KMS-11 (cell line): ENCODE data around the gene DHCR7.

Source experiments
- H2AFZ ChIP-seq: fragments of 200-600 bp; sonication (generic); 2 replicates; pipeline ENCODE4 v1.6.1; 2016; ENCODE audit warnings: antibody characterized with exemption, mixed run types, low read depth
- H3K27ac ChIP-seq: fragments of 200-600 bp; sonication (generic); 2 replicates; pipeline ENCODE4 v1.6.1; 2016; ENCODE audit warnings: mild to moderate bottlenecking, mixed run types
- H3K27me3 ChIP-seq: fragments of 200-600 bp; sonication (generic); 2 replicates; pipeline ENCODE4 v1.6.1; 2017; ENCODE audit warnings: mild to moderate bottlenecking, low read depth, mixed run types, moderate library complexity; ENCODE audit not compliant: insufficient read depth
- H3K36me3 ChIP-seq: fragments of 200-600 bp; sonication (generic); 2 replicates; pipeline ENCODE4 v1.6.1; 2017; ENCODE audit warnings: mild to moderate bottlenecking, mixed run types; ENCODE audit not compliant: insufficient read depth
- H3K4me1 ChIP-seq: fragments of 200-600 bp; sonication (generic); 2 replicates; pipeline ENCODE4 v1.6.1; 2016; ENCODE audit warnings: mild to moderate bottlenecking, low read depth, mixed run types; ENCODE audit not compliant: poor library complexity, severe bottlenecking
- H3K4me2 ChIP-seq: fragments of 200-600 bp; sonication (generic); 2 replicates; pipeline ENCODE4 v1.7.0; 2016; ENCODE audit warnings: mild to moderate bottlenecking, mixed run types
- H3K4me3 ChIP-seq: fragments of 200-600 bp; sonication (generic); IDR thresholded peaks from 2 replicates; pipeline ENCODE4 v1.6.1; 2017; ENCODE audit warnings: low read depth, low read length, mixed read lengths; ENCODE audit not compliant: insufficient read depth
- H3K79me2 ChIP-seq: fragments of 200-600 bp; sonication (generic); 2 replicates; pipeline ENCODE4 v1.6.1; 2016; ENCODE audit warnings: low read depth, mixed run types; ENCODE audit not compliant: insufficient read depth
- H3K9ac ChIP-seq: fragments of 200-600 bp; sonication (generic); 2 replicates; pipeline ENCODE4 v1.6.1; 2016; ENCODE audit warnings: mild to moderate bottlenecking, mixed run types
- H4K20me1 ChIP-seq: fragments of 200-600 bp; sonication (generic); 2 replicates; pipeline ENCODE4 v1.6.1; 2016; ENCODE audit warnings: mild to moderate bottlenecking, mixed run types; ENCODE audit not compliant: insufficient read depth
- CTCF ChIP-seq: fragments of 200-600 bp; sonication (generic); conservative IDR thresholded peaks from 2 replicates; pipeline ENCODE4 v1.6.1; 2017; ENCODE audit warnings: low read depth, mild to moderate bottlenecking, antibody characterized with exemption, low read length, moderate library complexity, mixed read lengths

The DHCR7 gene

GRCh38 chr11:71476031-71476430 is 27.8 kb upstream of the DHCR7 start:
- TF ChIP-seq CTCF = no peak
- Histone ChIP-seq H3K79me2 (no peaks in the 10 kb centered on the region), H3K4me1 (no peaks in the 10 kb centered on the region), H3K4me2 (no peak overlapping the region), H2AFZ (no peak overlapping the region), H3K36me3 (no peaks in the 10 kb centered on the region), H3K27me3 (no peaks in the 10 kb centered on the region), H3K27ac (no peak overlapping the region), H4K20me1 (no peaks in the 10 kb centered on the region), H3K4me3 (no peak overlapping the region), H3K9ac (no peak overlapping the region)

GRCh38 chr11:71474771-71475483 is 26.7 kb upstream of the DHCR7 start:
- no peak overlapping the region for H3K9ac ChIP-seq
- no peak overlapping the region for H3K4me2 ChIP-seq

GRCh38 chr11:71474141-71474770 is 26.1 kb upstream of the DHCR7 start:
- no peak for TF ChIP-seq CTCF
- Histone ChIP-seq H3K4me1 (no peaks in the 10 kb centered on the region), H3K27me3 (no peaks in the 10 kb centered on the region), H3K36me3 (no peaks in the 10 kb centered on the region), H3K9ac (no peak overlapping the region), H3K79me2 (no peaks in the 10 kb centered on the region), H2AFZ (no peak overlapping the region), H3K4me2 (no peak overlapping the region), H4K20me1 (no peaks in the 10 kb centered on the region), H3K4me3 (no peak overlapping the region), H3K27ac (no peak overlapping the region)

More at GRCh38 chr11:71474771-71475483, 26.7 kb upstream of the DHCR7 start:
- no peak for TF ChIP-seq CTCF
- H3K27ac ChIP-seq = no peak overlapping the region
- H3K36me3 ChIP-seq = no peaks in the 10 kb centered on the region
- H3K4me3 ChIP-seq = no peak overlapping the region
- H3K27me3 ChIP-seq = no peaks in the 10 kb centered on the region
- no peaks in the 10 kb centered on the region for H4K20me1 ChIP-seq
- H2AFZ ChIP-seq = no peak overlapping the region
- H3K4me1 ChIP-seq = no peaks in the 10 kb centered on the region
- no peaks in the 10 kb centered on the region for H3K79me2 ChIP-seq

- Histone ChIP-seq H3K36me3 (no peaks in the 10 kb centered on the region), H3K4me3 (no peak overlapping the region), H3K79me2 (no peaks in the 10 kb centered on the region), H3K4me2 (no peak overlapping the region), H3K4me1 (no peaks in the 10 kb centered on the region), H3K27me3 (no peaks in the 10 kb centered on the region), H3K27ac (no peak overlapping the region), H2AFZ (no peak overlapping the region), H3K9ac (no peak overlapping the region), H4K20me1 (no peaks in the 10 kb centered on the region)
- no peak for TF ChIP-seq CTCF
Measured at GRCh38 chr11:71473793-71474080, 25.5 kb upstream of the DHCR7 start.
